ENCODE data around the gene HCN3.

- TF ChIP-seq, protein P1, sequence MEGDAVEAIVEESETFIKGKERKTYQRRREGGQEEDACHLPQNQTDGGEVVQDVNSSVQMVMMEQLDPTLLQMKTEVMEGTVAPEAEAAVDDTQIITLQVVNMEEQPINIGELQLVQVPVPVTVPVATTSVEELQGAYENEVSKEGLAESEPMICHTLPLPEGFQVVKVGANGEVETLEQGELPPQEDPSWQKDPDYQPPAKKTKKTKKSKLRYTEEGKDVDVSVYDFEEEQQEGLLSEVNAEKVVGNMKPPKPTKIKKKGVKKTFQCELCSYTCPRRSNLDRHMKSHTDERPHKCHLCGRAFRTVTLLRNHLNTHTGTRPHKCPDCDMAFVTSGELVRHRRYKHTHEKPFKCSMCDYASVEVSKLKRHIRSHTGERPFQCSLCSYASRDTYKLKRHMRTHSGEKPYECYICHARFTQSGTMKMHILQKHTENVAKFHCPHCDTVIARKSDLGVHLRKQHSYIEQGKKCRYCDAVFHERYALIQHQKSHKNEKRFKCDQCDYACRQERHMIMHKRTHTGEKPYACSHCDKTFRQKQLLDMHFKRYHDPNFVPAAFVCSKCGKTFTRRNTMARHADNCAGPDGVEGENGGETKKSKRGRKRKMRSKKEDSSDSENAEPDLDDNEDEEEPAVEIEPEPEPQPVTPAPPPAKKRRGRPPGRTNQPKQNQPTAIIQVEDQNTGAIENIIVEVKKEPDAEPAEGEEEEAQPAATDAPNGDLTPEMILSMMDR (IDR thresholded peaks at IDR 0.05), result no peak
- no peak for TF ChIP-seq EZH2 (IDR thresholded peaks at IDR 0.05; ENCODE audit: borderline replicate concordance, insufficient read depth, low read depth, low read length, poor library complexity, severe bottlenecking)
Observed at GRCh38 chr1:155267373-155267772, 9.9 kb upstream of the HCN3 start.
